ENCODE measurements around the gene C1orf21. TPM values are rescaled to one million over a fixed set of nuclear protein-coding genes. Genes with fewer than 3 reads are reported as not detected.

C1orf21 gene
- polyA plus RNA-seq, 1 donor, result 47.8 TPM

DNA sequence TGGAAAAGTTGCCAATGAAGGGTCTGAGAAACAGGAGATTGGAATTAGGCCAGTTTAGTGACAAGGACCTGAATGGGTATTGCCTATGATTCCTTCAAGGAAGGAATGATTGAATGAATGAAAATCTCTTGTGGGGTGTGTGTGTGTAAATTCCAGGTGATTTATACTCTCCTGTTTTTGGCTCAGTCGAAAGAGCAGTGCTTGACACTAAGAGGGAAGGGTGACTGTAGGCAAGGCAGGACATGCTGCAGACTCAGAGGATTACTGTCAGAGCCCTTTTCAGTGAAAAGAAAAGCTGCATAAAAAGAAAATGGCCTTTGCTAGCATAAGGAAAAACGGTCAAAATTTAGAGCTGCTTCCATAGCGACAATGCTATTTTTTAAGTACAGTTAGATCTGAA lies 30.1 kb downstream of the C1orf21 start:
- no peak for DNase-seq

- no peak for DNase-seq
Observed at GRCh38 chr1:184417916-184418315, 31.1 kb downstream of the C1orf21 start.

GRCh38 chr1:184418652-184419349 lies 32.0 kb downstream of the C1orf21 start:
- DNase-seq, result no peak

DNA sequence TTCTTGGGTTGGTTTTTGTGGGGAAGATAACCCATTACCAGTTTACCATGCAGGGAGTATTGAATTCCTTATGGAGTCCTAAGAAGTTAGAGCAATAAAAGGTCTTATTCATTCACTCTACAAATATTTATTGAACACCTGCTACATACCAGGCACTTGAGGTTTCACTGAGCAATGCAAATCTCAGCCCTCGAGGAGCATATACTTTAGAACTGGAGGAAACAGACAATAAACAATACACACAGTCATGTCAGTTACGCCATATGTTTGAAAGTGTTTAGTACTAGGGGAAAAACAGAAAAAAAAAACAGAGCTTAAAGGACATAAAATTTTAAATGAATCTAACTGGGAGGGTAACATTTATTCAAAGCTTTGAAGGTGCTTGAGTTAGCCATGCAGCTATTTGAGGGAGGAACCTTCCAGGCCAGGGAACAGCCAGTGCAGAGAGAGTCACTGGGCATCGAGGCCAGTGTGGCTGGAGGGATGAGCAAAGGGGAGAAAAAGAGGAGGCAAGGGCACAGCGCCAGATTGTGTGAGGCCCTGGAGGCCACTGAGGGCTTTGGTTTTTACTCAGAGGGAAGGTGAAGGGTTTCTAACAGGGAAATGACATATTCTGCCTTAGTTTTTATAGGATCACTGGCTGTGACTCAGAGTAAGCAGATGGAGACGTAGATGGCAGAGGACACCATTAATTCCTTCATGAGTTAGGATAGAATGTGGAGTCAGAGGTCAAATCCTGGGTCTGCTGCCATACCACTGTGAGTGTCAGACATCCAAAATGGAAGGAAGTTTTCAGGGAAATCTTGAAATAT lies 32.7 kb downstream of the C1orf21 start:
- DNase-seq, result no peak

- no peak for DNase-seq
Observed at GRCh38 chr1:184422490-184423233, 35.8 kb downstream of the C1orf21 start.

DNA sequence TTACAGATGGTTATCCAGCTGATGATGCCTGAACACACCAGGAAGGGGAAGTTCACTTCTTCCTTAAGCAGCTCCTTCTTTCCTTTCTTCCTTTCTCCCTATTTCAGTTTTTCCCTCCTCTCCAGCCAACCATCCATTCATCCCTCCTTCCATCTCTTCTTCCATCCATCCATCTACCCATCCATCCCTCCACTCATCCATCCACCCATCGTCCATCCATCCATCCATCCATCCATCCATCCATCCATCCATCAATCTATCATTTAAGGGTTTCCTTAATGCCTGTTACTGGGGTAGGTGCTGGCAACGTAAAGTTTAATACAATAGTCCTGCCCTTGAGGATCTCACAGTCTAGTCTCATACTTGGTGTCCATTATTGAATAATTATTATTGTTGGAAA lies 36.8 kb downstream of the C1orf21 start:
- no peak for DNase-seq

DNA sequence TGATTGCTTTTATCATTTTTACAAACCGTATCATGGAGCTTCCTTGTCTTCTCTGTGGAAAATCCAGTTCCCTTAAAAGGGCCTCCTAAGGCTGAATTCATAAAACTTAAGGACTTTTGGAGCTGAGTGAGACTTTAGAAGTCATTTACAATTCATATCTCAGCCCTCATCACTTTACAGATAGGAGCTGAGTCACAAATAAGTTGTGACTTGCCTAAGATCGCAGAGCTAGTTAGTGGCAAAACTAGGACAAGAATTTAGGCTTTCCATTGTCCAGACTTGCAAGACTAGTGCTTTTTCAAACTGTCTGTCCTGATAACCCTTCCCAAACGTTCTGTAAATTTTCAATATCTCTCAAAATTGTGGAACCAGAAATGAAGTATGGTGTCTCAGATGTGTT lies 37.3 kb downstream of the C1orf21 start:
- DNase-seq, result no peak

DNA sequence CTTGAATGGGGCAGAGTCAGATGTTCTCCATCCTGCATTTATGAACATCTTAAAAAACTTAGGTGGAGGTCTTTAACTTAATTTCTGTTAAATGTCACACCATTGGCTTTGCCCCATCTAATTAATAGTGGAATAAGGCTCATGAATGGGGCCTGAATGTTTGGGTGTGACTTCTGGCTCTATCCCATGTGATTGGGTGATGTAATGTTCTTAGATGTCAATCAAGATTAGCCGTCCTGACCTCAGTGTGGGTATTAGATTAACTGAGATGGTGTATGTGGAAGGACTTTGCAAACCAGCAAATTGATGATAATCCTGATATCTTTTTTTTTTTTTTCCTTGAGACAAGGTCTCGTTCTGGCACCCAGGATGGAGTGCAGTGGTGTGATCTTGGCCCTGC lies 38.1 kb downstream of the C1orf21 start:
- no peak for DNase-seq

DNA sequence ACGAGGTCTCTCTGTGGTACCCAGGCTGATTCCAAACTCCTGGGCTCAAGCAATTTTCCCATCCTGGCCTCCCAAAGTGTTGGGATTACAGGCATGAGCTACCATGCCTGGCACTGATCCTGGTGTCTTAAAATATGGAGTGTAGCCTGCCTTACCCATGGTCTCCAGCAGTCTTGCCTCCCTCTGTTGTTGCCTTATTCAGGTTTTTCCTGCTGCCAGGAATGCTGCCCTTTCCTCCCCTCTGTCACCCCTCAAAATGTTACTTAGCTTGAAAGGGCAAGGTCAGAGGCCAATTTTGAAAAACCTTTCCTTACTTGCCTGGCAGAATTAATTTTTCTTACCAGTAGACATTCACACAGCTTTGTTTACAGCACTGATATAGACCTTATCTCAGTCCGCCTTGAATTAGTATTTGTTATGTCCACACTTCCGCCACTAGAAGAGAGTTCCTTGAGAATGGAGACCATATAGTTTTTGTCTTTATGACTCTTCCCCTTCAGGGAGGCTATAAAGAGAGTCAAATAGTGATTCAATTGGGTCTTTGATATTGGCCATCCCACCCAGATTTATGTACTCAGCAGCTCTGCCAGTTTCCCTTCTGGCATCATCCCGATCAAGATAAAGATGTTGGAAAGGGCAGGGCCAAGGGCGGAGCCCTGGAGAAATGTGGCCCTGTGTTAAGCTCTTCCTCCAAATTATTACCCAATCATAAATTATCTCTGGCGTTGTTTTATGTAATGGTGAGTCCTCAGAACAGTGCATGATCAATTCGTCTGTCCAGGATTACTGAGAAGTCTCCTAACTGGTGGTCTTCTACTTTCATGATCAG lies 38.8 kb downstream of the C1orf21 start:
- no peak for DNase-seq

GRCh38 chr1:184426278-184426674 lies 39.4 kb downstream of the C1orf21 start:
- no peak for DNase-seq

- no peak for DNase-seq
Observed at GRCh38 chr1:184427722-184428121, 40.9 kb downstream of the C1orf21 start.

DNA sequence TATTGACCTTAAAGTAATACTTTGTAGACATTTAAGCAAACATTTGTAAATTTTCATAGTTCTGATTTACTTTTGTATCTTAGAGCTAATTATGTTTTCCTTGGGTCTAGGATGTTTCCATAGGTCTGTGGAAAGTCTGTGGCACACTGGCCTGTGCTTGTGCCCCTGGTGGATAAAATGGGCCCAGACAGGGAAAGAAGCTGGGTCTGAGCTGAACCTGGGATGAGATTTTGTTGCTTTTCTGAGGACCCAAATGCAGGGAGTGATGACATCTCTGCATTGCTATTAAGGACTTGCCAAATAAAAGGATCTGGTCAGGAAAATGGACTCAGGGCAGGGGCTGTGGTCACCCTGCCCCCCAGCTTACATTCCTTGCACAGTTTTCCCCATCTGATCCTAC lies 41.8 kb downstream of the C1orf21 start:
- no peak for DNase-seq

- DNase-seq, result no peak
Observed at GRCh38 chr1:184429335-184429734, 42.5 kb downstream of the C1orf21 start.

DNA sequence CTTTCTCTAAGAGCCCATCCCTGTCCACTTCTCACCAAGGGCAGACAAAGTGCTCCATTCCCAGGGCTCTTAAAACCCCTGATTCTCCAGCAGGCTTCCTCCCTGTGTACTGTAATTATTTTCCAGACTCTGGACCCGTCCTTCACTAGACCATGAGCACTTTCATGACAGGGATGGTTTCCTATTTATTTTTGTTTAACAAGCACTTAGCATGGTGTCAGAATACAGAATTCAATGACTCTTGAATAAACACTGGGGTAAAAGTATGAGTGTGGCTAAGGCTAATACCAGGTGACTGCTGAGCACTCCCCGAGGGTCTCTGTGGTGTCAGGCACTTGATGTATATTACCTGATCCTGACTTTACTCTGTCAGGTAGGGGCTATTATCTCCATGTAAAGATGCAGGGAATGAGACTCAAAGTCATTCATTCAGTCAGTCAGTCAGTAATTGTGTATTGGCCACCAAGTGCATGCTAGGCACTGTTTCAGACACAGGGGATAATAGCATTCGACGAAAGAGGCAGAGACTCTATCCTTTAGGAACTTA lies 47.2 kb downstream of the C1orf21 start:
- no peak for DNase-seq

- no peak for DNase-seq
Observed at GRCh38 chr1:184437291-184437690, 50.5 kb downstream of the C1orf21 start.

DNA sequence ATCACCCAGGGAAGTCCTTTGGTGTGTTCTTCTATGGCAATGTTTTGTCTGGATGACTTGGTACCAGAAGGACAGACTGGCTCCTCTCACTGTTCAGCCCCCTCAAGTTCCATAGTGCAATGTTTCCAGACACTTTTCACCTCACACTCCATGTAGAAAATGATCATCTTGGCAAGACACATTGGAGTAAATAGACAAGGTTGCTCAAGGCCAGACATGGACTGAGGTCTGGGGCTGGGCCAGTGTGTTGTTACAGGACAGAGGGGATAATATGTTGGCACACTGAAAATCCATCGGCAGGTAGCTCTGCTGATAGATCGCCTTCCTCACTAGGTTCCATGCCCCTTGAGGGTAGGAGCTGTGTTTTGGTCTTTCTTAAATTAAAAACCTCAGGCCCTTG lies 51.5 kb downstream of the C1orf21 start:
- DNase-seq, result no peak

- no peak for DNase-seq
Observed at GRCh38 chr1:184442260-184442659, 55.4 kb downstream of the C1orf21 start.

GRCh38 chr1:184443201-184443600 lies 56.4 kb downstream of the C1orf21 start:
- no peak for DNase-seq

GRCh38 chr1:184443624-184444023 lies 56.8 kb downstream of the C1orf21 start:
- DNase-seq, result no peak

DNA sequence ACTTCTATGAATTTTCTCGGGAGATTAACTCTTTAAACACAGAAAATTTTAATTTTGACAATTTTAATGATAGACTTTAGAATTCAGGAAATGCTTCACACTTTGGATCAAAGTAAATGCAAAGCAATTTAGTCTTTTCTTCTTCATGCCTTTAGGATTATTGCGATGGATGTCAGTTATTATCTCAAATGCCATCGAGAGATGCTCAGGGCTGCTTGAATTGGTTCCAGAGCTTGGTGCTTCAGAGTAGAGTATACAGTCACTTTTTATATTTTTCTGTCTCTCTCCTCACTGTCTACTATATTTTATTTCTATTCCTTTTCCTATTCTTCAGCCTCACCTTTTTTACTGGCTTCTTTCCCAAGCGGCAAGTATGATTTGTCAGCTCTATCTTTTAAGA lies 59.2 kb downstream of the C1orf21 start:
- DNase-seq, result no peak

- no peak for DNase-seq
Observed at GRCh38 chr1:184447651-184448185, 60.9 kb downstream of the C1orf21 start.

DNA sequence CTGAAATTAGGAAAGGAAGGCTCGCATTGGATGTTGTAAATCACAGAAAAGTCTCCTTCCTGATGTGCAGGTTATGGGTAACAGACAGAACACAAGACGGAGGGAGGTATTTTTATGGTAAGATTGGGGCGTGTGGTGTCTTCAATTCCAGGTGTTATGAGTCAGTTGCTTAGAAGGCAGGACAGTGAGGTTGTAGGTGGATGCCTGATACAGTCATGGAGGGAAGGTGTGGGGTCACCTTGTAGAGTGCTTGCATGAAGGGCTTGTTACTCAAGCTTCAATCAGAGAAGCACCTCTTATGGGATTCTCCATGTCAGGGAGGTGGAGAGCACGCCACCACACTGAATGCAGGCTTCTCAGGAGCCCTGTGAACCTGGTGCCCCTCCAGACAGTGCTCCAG lies 63.1 kb downstream of the C1orf21 start:
- no peak for DNase-seq

Measured in hindlimb muscle (tissue), 1 donor.